Activated CD4-positive, alpha-beta memory T cell treated with anti-CD3 and anti-CD28 coated beads, Interleukin-2, amount 10 ng/mL, durations not matched to agents 7 days and 5 days (primary cell): ENCODE measurements around the gene LIN52. TPM values are rescaled to one million over a fixed set of nuclear protein-coding genes. Genes with fewer than 3 reads are reported as not detected.

Experiments used
- CTCF ChIA-PET: fragments of 350-600 bp; sonication (Branson Sonifier 250); formaldehyde crosslinking; loops from one replicate; lab custom pipeline; 2021; ENCODE audit warnings: antibody characterized with exemption, inconsistent platforms; lab: Charles Lee
- POLR2A ChIA-PET: fragments of 350-600 bp; sonication (Branson Sonifier 250); formaldehyde crosslinking; loops from one replicate; lab custom pipeline; 2021; ENCODE audit warnings: antibody characterized with exemption; lab: Charles Lee
- DNase-seq: peaks from one replicate; pipeline ENCODE4 v3.0.0-alpha.2; 2020
- H3K27ac Mint-ChIP-seq: one replicate; pipeline ENCODE4 v1.8.0; 2021; ENCODE audit warnings: mild to moderate bottlenecking, mixed read lengths
- H3K27me3 Mint-ChIP-seq: one replicate; pipeline ENCODE4 v1.8.0; 2021; ENCODE audit warnings: mixed read lengths
- H3K36me3 Mint-ChIP-seq: one replicate; pipeline ENCODE4 v1.8.0; 2021; ENCODE audit warnings: low read depth, mixed read lengths
- H3K4me1 Mint-ChIP-seq: one replicate; pipeline ENCODE4 v1.8.0; 2021; ENCODE audit warnings: mixed read lengths
- H3K4me3 Mint-ChIP-seq: one replicate; pipeline ENCODE4 v1.8.0; 2021; ENCODE audit warnings: mild to moderate bottlenecking, mixed read lengths
- H3K9me3 Mint-ChIP-seq: one replicate; pipeline ENCODE4 v1.8.0; 2021; ENCODE audit warnings: mixed read lengths
- total RNA-seq, 2 experiments: library from RNA; stranded (reverse); gene quantifications; one replicate each; pipeline ENCODE4 v1.2.3, GENCODE V29; 2021

Gene LIN52, protein sequence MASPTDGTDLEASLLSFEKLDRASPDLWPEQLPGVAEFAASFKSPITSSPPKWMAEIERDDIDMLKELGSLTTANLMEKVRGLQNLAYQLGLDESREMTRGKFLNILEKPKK
- 10 to 100 TPM; 14.5 to 17.6 TPM for total RNA-seq

DNA sequence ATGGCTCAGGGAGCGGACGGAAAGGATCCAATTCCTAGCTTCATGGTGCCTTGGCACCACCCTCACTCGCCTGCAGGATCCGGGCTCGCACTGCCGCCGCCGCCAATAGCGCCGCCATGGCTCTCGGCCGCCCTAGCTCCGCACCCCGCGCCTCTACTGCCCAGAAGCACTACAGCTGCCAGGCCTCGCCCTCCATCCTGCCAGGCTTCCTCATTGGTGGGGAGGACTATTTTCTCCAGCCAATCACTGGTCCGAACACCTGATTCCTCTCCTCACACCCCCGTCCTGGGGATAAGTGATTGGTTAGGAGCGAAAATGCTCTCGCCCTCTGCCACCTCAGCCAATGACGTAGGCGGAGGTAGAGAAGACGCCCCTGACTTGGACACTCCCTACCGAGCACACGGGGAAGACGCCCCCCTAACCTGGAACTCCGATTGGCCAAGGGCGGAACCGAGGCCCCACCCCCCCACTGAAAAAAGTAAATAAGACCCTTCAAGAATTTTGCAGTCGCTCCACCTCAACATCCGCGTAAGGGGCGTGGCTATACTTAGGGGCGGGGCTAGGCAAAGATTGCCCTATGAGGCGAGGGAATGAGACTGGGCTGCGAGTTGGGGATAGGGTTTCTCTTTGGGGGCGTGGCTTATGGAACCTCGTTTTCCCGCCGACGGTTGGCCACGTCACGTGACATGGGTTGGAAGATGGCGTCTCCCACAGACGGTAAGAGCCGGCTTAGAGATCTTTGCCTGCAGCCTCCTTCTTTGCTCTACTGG lies at the start of gene LIN52, which contains the start of gene ALDH6A1:
LIN52 (plus strand) TSS at position 680 of the 770 bp plus-strand sequence; CDS start at position 699, 19 bp downstream.
ALDH6A1 (minus strand) TSS at position 177 of the 770 bp plus-strand sequence; CDS start at position 118, 59 bp downstream.
- CTCF ChIA-PET, result interaction anchor here (0.9 kb wide), 1 partner anchor 173 kb away, joined by 4 read pairs; no protein-coding TSS in a partner anchor
- H3K27me3 Mint-ChIP-seq, result no peaks in the 10 kb centered on the region
- peaks cover 2% of the 10 kb centered on the region for H3K9me3 Mint-ChIP-seq
- peak within 1 kb of the TSS; percentile 89 for H3K27ac Mint-ChIP-seq
- peak within 1 kb of the TSS; percentile 91 for H3K4me3 Mint-ChIP-seq
- peak; percentile 100 for DNase-seq
- peaks cover 50% of the 10 kb centered on the region for H3K4me1 Mint-ChIP-seq
- peaks cover 10% of the 10 kb centered on the region for H3K36me3 Mint-ChIP-seq
- POLR2A ChIA-PET, result interaction anchor here (0.7 to 2.4 kb wide), 8 partner anchors 13 to 298 kb away, joined by 3 to 13 read pairs (median 4); partner anchors contain the start of genes BBOF1, COQ6, ENTPD5 and FAM161B

DNA sequence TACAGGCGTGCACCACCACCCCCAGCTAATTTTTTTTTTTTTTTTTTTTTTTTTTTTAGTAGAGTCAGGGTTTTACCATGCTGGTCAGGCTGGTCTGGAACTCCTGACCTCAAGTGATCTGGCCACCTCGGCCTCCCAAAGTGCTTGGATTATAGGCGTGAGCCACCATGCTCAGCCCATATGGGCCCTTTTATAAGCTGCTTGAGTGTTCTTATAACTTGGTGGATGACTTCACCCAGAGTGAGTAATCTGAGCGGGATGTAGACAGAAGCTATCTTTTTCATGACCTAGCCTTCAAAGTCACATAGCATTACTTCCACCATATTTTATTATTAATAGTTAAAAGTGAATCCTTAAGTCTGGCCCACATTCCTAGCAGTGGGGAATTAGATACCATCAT lies 49.2 kb upstream of the LIN52 start:
- DNase-seq, result no peak
- Mint-ChIP-seq H3K4me1 (no peaks in the 10 kb centered on the region), H3K36me3 (no peaks in the 10 kb centered on the region), H3K9me3 (no peaks in the 10 kb centered on the region), H3K27ac (no peak overlapping the region), H3K27me3 (no peaks in the 10 kb centered on the region), H3K4me3 (no peak overlapping the region)
- ChIA-PET POLR2A (no interaction called here), CTCF (interaction anchor here (0.6 to 1.0 kb wide), 3 partner anchors 96 to 531 kb away, joined by 3 to 6 read pairs (median 3); no protein-coding TSS in a partner anchor)

DNA sequence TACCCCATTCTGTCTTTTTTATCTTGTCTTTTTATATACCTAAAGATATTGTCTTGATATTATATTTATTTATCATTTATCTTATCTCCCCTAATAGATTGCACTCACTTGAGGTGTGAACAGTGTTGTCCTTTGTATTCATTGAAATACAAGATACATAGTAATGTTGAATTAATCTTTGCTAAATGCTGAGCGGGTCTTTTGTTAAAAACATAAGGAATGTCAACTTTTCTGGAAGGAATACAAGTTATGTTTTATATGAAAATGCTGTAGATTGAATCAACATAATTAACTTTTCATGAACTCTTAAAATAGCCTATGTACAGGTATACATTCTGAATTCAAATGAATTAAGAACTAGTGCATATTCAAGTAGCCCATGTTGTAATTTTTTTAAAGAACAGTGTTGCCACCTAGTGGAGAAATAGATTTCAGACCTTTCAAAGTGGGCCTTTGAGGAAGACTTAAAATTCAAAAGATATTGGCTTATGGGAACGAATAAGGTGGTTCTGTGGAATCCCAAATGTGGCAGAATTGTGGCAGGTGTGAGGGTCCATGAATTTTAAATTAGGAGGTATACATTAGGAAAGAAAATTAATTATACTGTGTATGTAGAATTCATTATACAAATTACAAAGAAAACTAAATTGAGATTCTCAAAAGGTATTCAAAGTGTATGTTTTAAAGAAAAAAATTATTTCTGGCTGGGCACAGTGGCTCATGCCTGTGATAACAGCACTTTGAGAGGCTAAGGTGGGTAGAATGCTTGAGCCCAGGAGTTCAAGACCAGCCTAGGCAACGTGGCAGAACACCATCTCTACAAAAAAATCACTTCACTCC lies 46.5 kb upstream of the LIN52 start:
- POLR2A ChIA-PET, result no interaction called here
- H3K9me3 Mint-ChIP-seq, result no peaks in the 10 kb centered on the region

DNA sequence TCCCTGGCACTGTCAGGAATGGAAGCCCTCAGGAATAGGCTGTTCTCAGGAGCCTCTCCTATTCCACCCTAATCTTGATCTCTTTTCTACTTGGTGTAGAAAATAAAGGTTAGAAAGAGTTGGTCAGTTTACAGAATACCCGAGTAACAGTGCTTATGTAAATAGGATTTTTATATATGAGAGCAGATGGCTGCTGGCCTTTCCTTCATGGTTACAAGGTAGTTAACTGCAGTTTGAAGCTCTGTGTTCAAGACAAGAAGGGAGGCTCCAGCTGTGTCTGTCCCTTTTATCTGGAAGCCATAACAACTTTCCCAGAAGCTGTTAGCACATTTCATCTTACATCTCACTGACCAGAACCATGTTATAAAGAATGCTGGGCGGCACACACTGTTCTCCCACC lies 42.5 kb upstream of the LIN52 start:
- Mint-ChIP-seq H3K4me1 (no peaks in the 10 kb centered on the region), H3K27me3 (no peaks in the 10 kb centered on the region), H3K9me3 (no peaks in the 10 kb centered on the region), H3K27ac (no peak overlapping the region), H3K36me3 (no peaks in the 10 kb centered on the region), H3K4me3 (no peak overlapping the region)
- DNase-seq, result no peak
- POLR2A ChIA-PET, result no interaction called here
- CTCF ChIA-PET, result interaction anchor here (0.9 kb wide), 1 partner anchor 107 kb away, joined by 3 read pairs; no protein-coding TSS in a partner anchor

More for the DNA sequence above, 46.5 kb upstream of the LIN52 start:
- DNase-seq, result no peak
- Mint-ChIP-seq H3K36me3 (no peaks in the 10 kb centered on the region), H3K4me1 (no peaks in the 10 kb centered on the region), H3K27ac (no peak overlapping the region), H3K4me3 (no peak overlapping the region), H3K27me3 (no peaks in the 10 kb centered on the region)
- CTCF ChIA-PET, result interaction anchor here (0.6 kb wide), 1 partner anchor 266 kb away, joined by 3 read pairs; no protein-coding TSS in a partner anchor

DNA sequence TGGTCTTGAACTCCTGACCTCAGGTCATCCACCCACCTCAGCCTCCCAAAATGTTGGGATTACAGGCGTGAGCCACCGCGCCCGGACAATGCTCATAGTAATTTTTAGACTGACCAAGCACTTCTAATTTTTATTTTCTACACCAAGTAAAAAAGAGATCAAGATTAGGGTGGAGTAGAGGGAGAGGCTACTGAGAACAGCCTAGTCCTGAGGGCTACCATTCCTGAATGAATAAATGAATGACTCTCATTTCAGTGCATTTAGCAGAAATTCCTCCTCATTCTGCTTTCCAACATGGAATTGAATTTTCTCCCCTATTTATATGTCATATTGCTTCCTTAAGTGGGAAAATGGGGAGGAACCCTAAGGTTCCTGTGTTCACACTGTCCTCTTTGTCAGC lies 39.2 kb upstream of the LIN52 start:
- ChIA-PET CTCF (no interaction called here), POLR2A (no interaction called here)
- no peak overlapping the region for H3K27ac Mint-ChIP-seq
- H3K27me3 Mint-ChIP-seq, result no peaks in the 10 kb centered on the region
- H3K4me3 Mint-ChIP-seq, result no peak overlapping the region
- no peaks in the 10 kb centered on the region for H3K9me3 Mint-ChIP-seq
- no peaks in the 10 kb centered on the region for H3K36me3 Mint-ChIP-seq
- no peak for DNase-seq
- no peaks in the 10 kb centered on the region for H3K4me1 Mint-ChIP-seq

DNA sequence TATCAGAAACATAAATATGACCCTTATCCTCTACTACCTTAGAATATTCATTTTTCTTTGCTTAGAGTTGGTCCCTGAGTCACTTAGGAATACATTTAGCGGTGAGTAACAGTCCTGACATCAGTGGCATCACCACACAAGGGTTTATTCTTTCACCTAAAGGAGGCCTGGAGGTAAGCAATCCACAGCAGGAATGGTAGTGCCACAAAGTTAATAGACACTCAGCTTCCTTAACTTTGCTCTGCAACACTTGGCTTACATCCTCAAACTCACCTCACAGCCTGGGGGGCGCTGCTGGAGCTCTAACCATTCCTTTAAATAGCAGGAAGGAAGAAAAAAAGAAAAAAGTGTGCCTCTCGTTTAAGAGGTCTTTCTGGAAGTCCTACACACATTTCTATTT lies 36.5 kb upstream of the LIN52 start:
- ChIA-PET POLR2A (interaction anchor here (2.0 kb wide), 1 partner anchor 29 kb away, joined by 6 read pairs; the partner anchor contains the start of genes BBOF1 and ENTPD5), CTCF (no interaction called here)
- DNase-seq, result no peak
- Mint-ChIP-seq H3K36me3 (no peaks in the 10 kb centered on the region), H3K9me3 (no peaks in the 10 kb centered on the region), H3K4me3 (no peak overlapping the region), H3K27me3 (no peaks in the 10 kb centered on the region), H3K27ac (no peak overlapping the region), H3K4me1 (no peaks in the 10 kb centered on the region)

DNA sequence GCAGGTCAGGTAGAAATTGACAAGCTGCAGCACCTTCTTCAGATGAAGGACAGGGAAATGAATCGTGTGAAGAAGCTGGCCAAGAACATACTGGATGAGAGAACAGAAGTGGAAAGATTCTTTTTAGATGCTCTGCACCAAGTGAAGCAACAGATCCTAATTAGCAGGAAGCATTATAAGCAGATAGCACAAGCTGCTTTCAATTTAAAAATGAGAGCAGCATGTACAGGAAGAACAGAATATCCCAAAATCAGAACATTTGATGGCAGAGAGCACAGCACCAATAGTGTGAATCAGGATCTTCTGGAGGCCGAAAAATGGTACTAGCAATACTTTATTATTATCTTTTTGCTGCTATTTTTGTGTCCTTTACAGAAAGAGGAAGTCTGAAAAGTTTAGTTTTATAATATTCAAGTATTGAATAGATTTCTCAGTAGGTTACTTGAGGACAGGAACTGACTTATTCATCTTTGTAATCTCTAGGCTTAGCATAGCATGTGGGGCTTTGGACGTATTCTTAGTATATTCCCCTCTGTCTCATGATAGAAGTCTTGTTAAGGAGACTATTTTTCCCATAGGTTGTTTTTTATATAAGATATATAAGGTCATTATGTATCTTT lies 34.8 kb upstream of the LIN52 start:
- no peaks in the 10 kb centered on the region for H3K36me3 Mint-ChIP-seq
- H3K9me3 Mint-ChIP-seq, result no peaks in the 10 kb centered on the region
- H3K27me3 Mint-ChIP-seq, result no peaks in the 10 kb centered on the region
- DNase-seq, result no peak
- ChIA-PET POLR2A (no interaction called here), CTCF (no interaction called here)
- no peak overlapping the region for H3K27ac Mint-ChIP-seq
- no peak overlapping the region for H3K4me3 Mint-ChIP-seq
- H3K4me1 Mint-ChIP-seq, result no peaks in the 10 kb centered on the region

DNA sequence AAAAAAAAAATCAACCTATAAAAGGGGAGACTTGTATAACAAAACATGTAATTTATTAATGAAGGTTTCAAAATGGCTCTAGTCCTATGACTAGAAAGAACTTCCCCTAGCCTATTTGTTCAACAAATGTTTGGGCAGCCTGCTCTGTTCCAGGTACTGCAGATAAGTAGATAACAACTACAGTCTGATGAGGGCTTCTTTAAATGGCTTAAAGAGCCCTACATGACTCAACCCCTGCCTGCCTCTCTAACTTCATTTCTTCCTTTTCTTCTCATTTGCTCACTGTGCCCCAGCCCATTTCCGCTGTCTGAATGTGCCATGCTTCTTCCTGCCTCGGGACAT lies 22.0 kb upstream of the LIN52 start:
- H3K27me3 Mint-ChIP-seq, result no peaks in the 10 kb centered on the region
- DNase-seq, result no peak
- ChIA-PET POLR2A (no interaction called here), CTCF (no interaction called here)
- peaks cover 15% of the 10 kb centered on the region for H3K36me3 Mint-ChIP-seq
- H3K27ac Mint-ChIP-seq, result no peak overlapping the region
- no peaks in the 10 kb centered on the region for H3K9me3 Mint-ChIP-seq
- H3K4me1 Mint-ChIP-seq, result no peaks in the 10 kb centered on the region
- no peak overlapping the region for H3K4me3 Mint-ChIP-seq

DNA sequence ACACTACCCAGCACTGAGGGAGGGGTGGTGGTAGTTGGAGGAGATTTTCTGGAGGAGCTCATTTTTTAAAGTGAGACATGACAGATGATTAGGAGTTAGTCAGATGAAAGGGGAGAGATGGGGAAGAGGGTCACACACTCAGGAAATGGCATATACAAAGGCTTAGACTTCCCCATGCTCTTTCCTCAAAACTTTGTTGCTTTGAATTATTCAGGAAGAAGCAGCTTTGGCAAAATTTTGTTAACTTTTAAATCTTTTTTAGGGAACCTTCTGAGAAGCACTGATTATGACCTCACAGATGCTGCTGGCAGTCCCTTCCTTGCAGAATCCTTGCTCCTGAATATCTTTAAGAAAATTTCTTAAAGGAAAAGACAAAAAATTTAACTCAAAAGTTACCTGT lies 20.3 kb upstream of the LIN52 start:
- H3K27ac Mint-ChIP-seq, result no peak overlapping the region
- H3K9me3 Mint-ChIP-seq, result no peaks in the 10 kb centered on the region
- CTCF ChIA-PET, result no interaction called here
- no peaks in the 10 kb centered on the region for H3K27me3 Mint-ChIP-seq
- DNase-seq, result no peak
- no peaks in the 10 kb centered on the region for H3K4me1 Mint-ChIP-seq
- no peak overlapping the region for H3K4me3 Mint-ChIP-seq
- POLR2A ChIA-PET, result interaction anchor here (1.4 kb wide), 1 partner anchor 177 kb away, joined by 3 read pairs; no protein-coding TSS in a partner anchor
- peaks cover 15% of the 10 kb centered on the region for H3K36me3 Mint-ChIP-seq

DNA sequence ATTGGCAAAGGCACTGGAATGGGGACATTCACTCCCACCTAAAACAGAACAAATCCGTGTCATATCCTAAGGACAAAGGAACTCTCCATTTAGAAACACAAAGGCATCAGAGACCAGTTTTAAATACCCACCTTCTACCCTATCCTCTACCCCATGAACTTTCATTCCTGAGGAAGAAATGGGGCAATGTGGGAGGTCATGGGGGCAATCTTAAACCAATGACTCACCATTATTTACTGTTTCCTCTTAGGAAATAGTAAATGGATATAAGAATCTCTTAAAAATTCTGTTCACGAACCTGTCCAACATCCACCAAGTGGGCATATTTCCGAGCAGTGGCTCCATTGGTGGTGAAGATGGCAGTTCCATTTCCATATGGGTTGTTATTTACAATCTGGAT lies 19.9 kb upstream of the LIN52 start:
- Mint-ChIP-seq H3K9me3 (no peaks in the 10 kb centered on the region), H3K27me3 (no peaks in the 10 kb centered on the region), H3K27ac (no peak overlapping the region), H3K4me3 (no peak overlapping the region), H3K4me1 (no peaks in the 10 kb centered on the region), H3K36me3 (peaks cover 15% of the 10 kb centered on the region)
- ChIA-PET POLR2A (no interaction called here), CTCF (no interaction called here)
- DNase-seq, result no peak

DNA sequence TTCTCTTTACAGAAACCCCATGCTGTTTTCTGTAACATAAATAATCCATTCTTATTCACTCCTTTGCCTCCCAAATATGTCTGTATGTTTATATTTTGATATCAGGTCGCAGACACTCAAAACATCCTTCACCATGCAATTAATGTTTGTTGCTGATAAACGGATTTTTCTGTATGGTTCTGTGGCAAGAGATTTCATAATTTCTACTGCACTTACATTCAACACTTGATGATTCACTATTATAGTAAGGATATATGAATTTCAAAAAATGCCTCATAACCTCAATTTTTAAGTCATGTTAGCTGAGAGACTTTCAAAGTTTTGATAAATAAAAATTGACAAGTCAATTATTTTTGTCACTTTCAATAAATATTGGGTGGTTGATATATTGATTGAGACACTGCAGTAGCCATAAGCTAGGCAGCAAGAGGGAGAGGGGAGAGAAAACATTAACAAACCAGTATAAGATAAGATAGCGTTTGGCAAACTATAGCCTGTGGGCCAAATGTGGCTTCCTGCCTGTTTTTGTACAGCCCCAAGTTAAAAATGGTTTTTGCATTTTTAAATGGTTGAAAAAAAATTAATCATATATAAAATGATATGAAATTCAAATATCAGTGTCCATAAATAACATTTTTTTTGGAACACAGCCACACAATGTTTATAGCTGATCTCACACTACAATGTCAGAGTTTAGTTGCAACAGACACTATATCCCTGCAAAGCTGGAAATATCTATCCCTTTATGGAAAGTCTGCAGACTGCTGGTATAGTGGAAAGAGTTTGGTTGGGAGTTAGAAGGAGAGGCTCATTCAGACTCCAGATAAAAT lies 18.8 kb upstream of the LIN52 start:
- CTCF ChIA-PET, result no interaction called here

DNA sequence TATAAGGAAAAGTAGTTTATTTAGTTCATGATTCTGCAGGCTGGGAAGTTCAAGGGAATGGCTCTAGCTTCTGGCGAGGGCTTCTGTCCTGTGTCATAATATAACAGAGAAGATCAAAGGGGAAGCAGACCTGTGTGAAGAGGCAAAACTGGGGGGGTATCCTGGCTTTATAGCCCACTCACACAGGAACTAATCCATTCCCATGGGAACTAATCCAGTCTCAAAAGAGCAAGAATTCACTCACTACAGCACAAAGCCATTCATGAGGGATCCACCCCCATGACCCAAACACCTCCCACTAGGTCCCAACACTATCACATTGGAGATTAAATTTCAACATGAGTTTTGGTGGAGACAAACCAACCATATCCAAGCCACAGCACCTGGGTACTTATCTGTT lies 7.4 kb upstream of the LIN52 start:
- H3K27ac Mint-ChIP-seq, result no peak overlapping the region
- H3K27me3 Mint-ChIP-seq, result no peaks in the 10 kb centered on the region
- H3K4me1 Mint-ChIP-seq, result peaks cover 4% of the 10 kb centered on the region
- DNase-seq, result no peak
- no peaks in the 10 kb centered on the region for H3K9me3 Mint-ChIP-seq
- ChIA-PET POLR2A (interaction anchor here (0.7 kb wide), 1 partner anchor 17 kb away, joined by 3 read pairs; no protein-coding TSS in a partner anchor), CTCF (no interaction called here)
- H3K4me3 Mint-ChIP-seq, result no peak overlapping the region
- H3K36me3 Mint-ChIP-seq, result no peaks in the 10 kb centered on the region

More for the DNA sequence above, 18.8 kb upstream of the LIN52 start:
- H3K27me3 Mint-ChIP-seq, result no peaks in the 10 kb centered on the region
- no peak overlapping the region for H3K4me3 Mint-ChIP-seq
- no peaks in the 10 kb centered on the region for H3K4me1 Mint-ChIP-seq
- H3K36me3 Mint-ChIP-seq, result peaks cover 9% of the 10 kb centered on the region
- H3K27ac Mint-ChIP-seq, result no peak overlapping the region
- H3K9me3 Mint-ChIP-seq, result no peaks in the 10 kb centered on the region
- POLR2A ChIA-PET, result interaction anchor here (2.3 kb wide), 1 partner anchor 19 kb away, joined by 9 read pairs; the partner anchor contains the start of gene LIN52
- no peak for DNase-seq
